NCI-H748 treated with DMSO at 0.1 percent for 48 hours (cell line): Measurements from ENCODE around the gene GAPDHS.

Experiments
- DNase-seq: peaks from one replicate; lab custom pipeline; 2025; lab: John Stamatoyannopoulos, UW

The GAPDHS gene

GRCh38 chr19:35510626-35510964, 22.7 kb upstream of the GAPDHS start:
- no peak for DNase-seq

- DNase-seq = no peak
Observed at GRCh38 chr19:35511337-35511736, 21.9 kb upstream of the GAPDHS start.

GRCh38 chr19:35512831-35513627, 20.2 kb upstream of the GAPDHS start:
- DNase-seq = no peak

GRCh38 chr19:35513628-35514281, 19.5 kb upstream of the GAPDHS start, which contains the start of gene DMKN:
TSS of gene DMKN (minus strand) at chr19:35513649. CDS start at chr19:35513475, 174 bp downstream.
- DNase-seq = no peak

GRCh38 chr19:35514282-35514809, 18.9 kb upstream of the GAPDHS start:
- no peak for DNase-seq

GRCh38 chr19:35516310-35516709, 16.9 kb upstream of the GAPDHS start:
- no peak for DNase-seq

GRCh38 chr19:35517342-35517741, 15.9 kb upstream of the GAPDHS start:
- DNase-seq = no peak

GRCh38 chr19:35518313-35518712, 14.9 kb upstream of the GAPDHS start:
- no peak for DNase-seq

GRCh38 chr19:35519291-35519690, 14.0 kb upstream of the GAPDHS start:
- DNase-seq = no peak

GRCh38 chr19:35521124-35521743, 12.0 kb upstream of the GAPDHS start:
- DNase-seq = no peak

GRCh38 chr19:35522745-35523327, 10.4 kb upstream of the GAPDHS start:
- DNase-seq = no peak

- DNase-seq = no peak
Observed at GRCh38 chr19:35524181-35524837, 8.9 kb upstream of the GAPDHS start.

GRCh38 chr19:35525873-35526272, 7.4 kb upstream of the GAPDHS start:
- DNase-seq = no peak

- no peak for DNase-seq
Observed at GRCh38 chr19:35528218-35529038, 4.8 kb upstream of the GAPDHS start, which contains the start of gene SBSN. TSS of gene SBSN (minus strand) at chr19:35528311. CDS start at chr19:35528281, 30 bp downstream.

- no peak for DNase-seq
Observed at GRCh38 chr19:35529241-35530218, 3.7 kb upstream of the GAPDHS start.

GRCh38 chr19:35531291-35531690, 2.0 kb upstream of the GAPDHS start:
- no peak for DNase-seq

- DNase-seq = no peak
Observed at GRCh38 chr19:35533822-35534392, 651 bp downstream of the GAPDHS start.

GRCh38 chr19:35534803-35535480, 1.7 kb downstream of the GAPDHS start:
- no peak for DNase-seq

- no peak for DNase-seq
Observed at GRCh38 chr19:35539314-35539713, 6.1 kb downstream of the GAPDHS start.
